Pancreas (tissue), 10 donors: ENCODE data around the gene SEL1L3. TPM values are rescaled to one million over a fixed set of nuclear protein-coding genes. Genes with fewer than 3 reads are reported as not detected.
A peak's percentile ranks its signal among the peaks of the same experiment; 100 is the strongest.

ENCODE experiments used
- ATAC-seq, 4 donors: fragments of 200-7000 bp; cut with Tn5 transposase; one replicate each; pipeline versions ENCODE4 v1.8.0 to v1.9.1; 2020; ENCODE audit warnings: mild to moderate bottlenecking in 4 of 4, moderate library complexity in 4 of 4
- DNase-seq, 6 donors: peaks; one replicate each; pipeline ENCODE4 v3.0.0-alpha.2; 2020
- FAIRE-seq: peaks from 2 replicates; lab custom pipeline; 2012; peaks lifted over from hg19 to GRCh38; lab: Jason Lieb, UNC
- H3K27ac ChIP-seq, 4 donors: fragments of 200-600 bp; sonication (generic); 1 replicate in 3 of 4; 2 replicates in 1 of 4; pipeline versions ENCODE4 v1.5.0 to v1.8.0; 2020
- H3K27me3 ChIP-seq, 4 donors: fragments of 200-600 bp; one replicate each; pipeline ENCODE4 v1.8.0; 2021
- H3K36me3 ChIP-seq, 3 donors: fragments of 200-600 bp; sonication (generic) in 1 of 3; one replicate each; pipeline versions ENCODE4 v1.5.0 to v1.8.0; 2020 to 2021
- H3K4me1 ChIP-seq, 3 donors: fragments of 200-600 bp; one replicate each; pipeline ENCODE4 v1.8.0; 2021
- H3K4me3 ChIP-seq, 4 donors: fragments of 200-600 bp; sonication (generic) in 2 of 4; one replicate each; pipeline versions ENCODE4 v1.5.0 to v1.8.0; 2020 to 2021
- H3K9me3 ChIP-seq, 4 donors: fragments of 200-600 bp; one replicate each; pipeline ENCODE4 v1.8.0; 2021
- WGBS, 2 donors: extraction: QIAGEN DNeasy Blood & Tissue Kit; methylation state at CpG; one replicate each; pipeline ENCODE4 v1.1.7; 2013; 5-methylcytosine and 5-hydroxymethylcytosine counted together
- intact Hi-C, 3 donors: fragments of 100-400 bp; cut with DNase I; formaldehyde crosslinking; loops; one replicate each; pipeline versions ENCODE4 v1.11.1 to v1.14.2; 2022
- polyA plus RNA-seq, 2 donors: library from polyadenylated mRNA; stranded (reverse); fragments of 200-250 nt; gene quantifications; one replicate each; pipeline ENCODE4 v1.2.3, GENCODE V29; 2013
- total RNA-seq, 6 donors: library from RNA; stranded (reverse); fragmentation: NEBNext Ultra II Directional in 4 of 6; extraction: Animal tissue kit (Norgen Biotek cat#: 25700) in 4 of 6; gene quantifications; one replicate each; pipeline versions ENCODE4 v1.2.1 to v1.2.4, GENCODE V29; 2021 to 2023
- TF ChIP-seq, protein P1 (sequence below), 4 donors: fragments of 200-600 bp; sonication (generic) in 3 of 4; IDR thresholded peaks; one replicate each; pipeline versions ENCODE4 v1.5.0 to v1.8.0; 2021; ENCODE audit warnings: antibody characterized with exemption in 4 of 4
- donor health status: healthy with polysubstance abuse.
- donor health status: DM: no; HTN: no; CAD: no; lungs with moderate emphysema.
- donor health status: DM: no; HTN: no; CAD: no.
- donor health status: control.
- donor health status: control.
- donor health status: Bipolar disorder and iron deficiency.
- donor health status: DM: yes; HTN: yes; CAD: no.
- donor health status: DM: no; HTN: no; CAD: no.
- donor health status: DM: no; HTN: no; CAD: no.
- donor health status: DM: yes; HTN: yes; CAD: no.

The SEL1L3 gene
- total and polyA plus RNA-seq, 8 donors = 18.4 to 76.7 (median 41.0) TPM

DNA sequence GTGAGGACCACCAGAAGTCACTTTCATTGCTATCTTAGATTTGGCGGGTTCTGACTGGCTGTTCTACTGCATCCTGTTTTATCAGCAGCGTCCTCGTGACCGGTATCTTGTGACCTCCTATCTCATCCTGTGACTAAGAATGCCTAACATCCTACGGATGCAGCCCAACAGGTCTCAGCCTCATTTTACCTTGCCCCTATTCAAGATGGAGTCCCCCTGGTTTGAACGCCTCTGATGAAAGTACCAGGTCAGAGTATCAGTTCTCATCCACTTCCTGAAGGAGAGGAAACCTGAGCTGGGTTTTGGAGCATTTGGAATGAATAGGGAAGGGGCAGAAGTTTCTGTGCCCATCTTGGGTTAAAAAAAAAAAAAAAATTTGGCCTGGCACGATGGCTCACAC is 136.9 kb downstream of the SEL1L3 start:
- Histone ChIP-seq H3K27me3 (no peaks in the 10 kb centered on the region), H3K4me3 (no peak overlapping the region), H3K36me3 (no peaks in the 10 kb centered on the region), H3K27ac (no peak overlapping the region), H3K9me3 (no peaks in the 10 kb centered on the region), H3K4me1 (no peaks in the 10 kb centered on the region)
- TF ChIP-seq, protein P1, sequence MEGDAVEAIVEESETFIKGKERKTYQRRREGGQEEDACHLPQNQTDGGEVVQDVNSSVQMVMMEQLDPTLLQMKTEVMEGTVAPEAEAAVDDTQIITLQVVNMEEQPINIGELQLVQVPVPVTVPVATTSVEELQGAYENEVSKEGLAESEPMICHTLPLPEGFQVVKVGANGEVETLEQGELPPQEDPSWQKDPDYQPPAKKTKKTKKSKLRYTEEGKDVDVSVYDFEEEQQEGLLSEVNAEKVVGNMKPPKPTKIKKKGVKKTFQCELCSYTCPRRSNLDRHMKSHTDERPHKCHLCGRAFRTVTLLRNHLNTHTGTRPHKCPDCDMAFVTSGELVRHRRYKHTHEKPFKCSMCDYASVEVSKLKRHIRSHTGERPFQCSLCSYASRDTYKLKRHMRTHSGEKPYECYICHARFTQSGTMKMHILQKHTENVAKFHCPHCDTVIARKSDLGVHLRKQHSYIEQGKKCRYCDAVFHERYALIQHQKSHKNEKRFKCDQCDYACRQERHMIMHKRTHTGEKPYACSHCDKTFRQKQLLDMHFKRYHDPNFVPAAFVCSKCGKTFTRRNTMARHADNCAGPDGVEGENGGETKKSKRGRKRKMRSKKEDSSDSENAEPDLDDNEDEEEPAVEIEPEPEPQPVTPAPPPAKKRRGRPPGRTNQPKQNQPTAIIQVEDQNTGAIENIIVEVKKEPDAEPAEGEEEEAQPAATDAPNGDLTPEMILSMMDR (IDR thresholded peaks at IDR 0.05) = no peak
- intact Hi-C loops = no loop called here
- no peak for ATAC-seq
- DNase-seq = no peak
- WGBS, 2 donors = 74 to 76% methylated on average over 7 of the region's 7 CpGs
- FAIRE-seq = no peak

DNA sequence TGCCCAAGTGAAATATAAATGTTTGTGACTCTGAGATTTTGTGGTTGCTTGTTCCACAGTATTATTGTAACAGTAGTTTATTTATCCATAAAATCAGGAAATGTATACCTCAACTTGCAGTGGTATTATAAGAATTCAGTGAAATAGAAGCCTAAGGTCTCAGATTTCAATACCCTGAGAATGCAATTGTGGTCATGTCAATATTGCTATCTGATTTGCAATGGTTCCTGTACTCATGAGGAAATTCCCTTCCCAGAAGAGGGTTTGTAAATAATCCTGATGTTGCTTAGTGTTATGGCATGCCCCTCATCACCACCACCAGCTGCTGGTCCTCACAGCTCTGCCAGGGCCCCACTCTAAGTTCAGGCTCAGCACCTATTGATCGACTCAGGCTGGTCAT is 139.4 kb downstream of the SEL1L3 start:
- no peak for DNase-seq
- no peak overlapping the region for H3K27ac ChIP-seq
- ATAC-seq = peak in 1 of 4 donors; percentile 18
- H3K4me1 ChIP-seq = no peaks in the 10 kb centered on the region
- intact Hi-C loops = no loop called here
- no peaks in the 10 kb centered on the region for H3K36me3 ChIP-seq
- FAIRE-seq = no peak
- H3K27me3 ChIP-seq = no peaks in the 10 kb centered on the region
- no peaks in the 10 kb centered on the region for H3K9me3 ChIP-seq
- WGBS, 2 donors = 52 to 63% methylated on average over 1 of the region's 1 CpG
- no peak overlapping the region for H3K4me3 ChIP-seq
- TF ChIP-seq, protein P1 (IDR thresholded peaks at IDR 0.05) = no peak

DNA sequence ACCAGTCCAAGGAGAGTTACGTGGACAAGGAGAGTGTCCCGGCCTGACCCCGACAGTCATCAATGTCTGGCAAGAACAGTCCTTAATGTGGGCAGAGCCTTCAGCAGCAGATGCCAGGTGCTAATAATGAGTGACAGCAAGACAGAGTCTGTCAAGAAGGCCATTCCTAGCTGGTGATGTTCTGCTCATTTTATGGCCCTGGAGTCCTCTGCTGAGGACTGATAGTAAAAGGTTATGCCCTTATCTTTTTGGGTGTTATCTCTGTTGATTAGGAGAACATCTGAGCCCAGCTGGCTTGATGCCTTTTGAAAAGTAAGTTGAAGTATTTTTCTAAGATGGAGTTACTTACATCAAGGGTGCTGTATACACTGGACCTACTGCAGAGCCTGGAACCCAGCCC is 139.8 kb downstream of the SEL1L3 start:
- ATAC-seq = no peak
- no peak for DNase-seq
- Histone ChIP-seq H3K9me3 (no peaks in the 10 kb centered on the region), H3K4me3 (no peak overlapping the region), H3K27me3 (no peaks in the 10 kb centered on the region), H3K4me1 (no peaks in the 10 kb centered on the region), H3K27ac (no peak overlapping the region), H3K36me3 (no peaks in the 10 kb centered on the region)
- WGBS, 2 donors = 36 to 40% methylated on average over 3 of the region's 3 CpGs
- intact Hi-C loops = no loop called here
- no peak for FAIRE-seq
- TF ChIP-seq, protein P1 (IDR thresholded peaks at IDR 0.05) = no peak

DNA sequence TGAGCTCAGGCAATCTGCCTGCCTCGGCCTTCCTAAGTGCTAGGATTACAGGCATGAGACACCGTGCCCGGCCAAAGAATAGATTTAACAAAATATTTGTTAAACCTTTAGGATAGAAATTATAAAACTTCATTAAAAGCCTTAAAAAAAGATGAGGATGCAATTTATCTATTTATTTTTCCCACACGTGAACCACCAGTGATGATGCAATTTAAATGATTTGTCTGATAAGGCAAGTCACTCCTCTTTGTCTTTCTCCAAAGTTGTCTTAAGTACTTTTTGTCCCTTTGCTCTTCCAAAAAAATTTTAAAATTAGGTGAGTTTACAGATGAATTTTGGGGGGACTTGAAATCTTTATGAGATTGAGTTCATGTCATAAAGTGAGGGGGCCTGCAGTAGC is 149.0 kb downstream of the SEL1L3 start:
- WGBS, 2 donors = 84 to 91% methylated on average over 4 of the region's 4 CpGs
- Histone ChIP-seq H3K27ac (no peak overlapping the region), H3K27me3 (no peaks in the 10 kb centered on the region), H3K9me3 (no peaks in the 10 kb centered on the region), H3K4me1 (no peaks in the 10 kb centered on the region), H3K4me3 (no peak overlapping the region), H3K36me3 (no peaks in the 10 kb centered on the region)
- intact Hi-C loops = no loop called here
- FAIRE-seq = no peak
- TF ChIP-seq, protein P1 (IDR thresholded peaks at IDR 0.05) = no peak
- no peak for ATAC-seq
- DNase-seq = no peak

DNA sequence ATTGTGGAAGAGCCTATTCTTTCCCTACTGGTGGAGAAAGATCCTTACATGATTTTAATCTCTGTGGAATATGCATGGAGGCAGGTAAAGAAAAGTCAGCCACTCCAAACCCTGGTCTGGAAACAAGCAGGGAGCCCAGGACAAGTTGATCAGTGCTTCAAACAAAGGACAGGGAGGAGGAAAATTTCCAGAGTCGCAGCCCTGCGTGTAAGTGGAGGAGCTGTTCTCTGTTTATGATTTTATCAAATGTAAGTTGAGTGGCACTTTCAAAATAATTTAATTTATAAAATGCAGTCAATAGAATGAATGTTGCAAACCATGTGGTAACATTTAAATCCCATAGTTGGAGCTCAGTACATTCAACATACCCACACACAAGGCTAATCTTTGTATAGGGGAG is 150.2 kb downstream of the SEL1L3 start:
- no peak for FAIRE-seq
- intact Hi-C loops = no loop called here
- WGBS, 2 donors = 91 to 96% methylated on average over 2 of the region's 2 CpGs
- H3K9me3 ChIP-seq = no peaks in the 10 kb centered on the region
- H3K27ac ChIP-seq = no peak overlapping the region
- H3K36me3 ChIP-seq = no peaks in the 10 kb centered on the region
- DNase-seq = no peak
- no peak for ATAC-seq
- no peak overlapping the region for H3K4me3 ChIP-seq
- no peaks in the 10 kb centered on the region for H3K27me3 ChIP-seq
- no peaks in the 10 kb centered on the region for H3K4me1 ChIP-seq
- TF ChIP-seq, protein P1 (IDR thresholded peaks at IDR 0.05) = no peak
